Osteoblast (primary cell): ENCODE results near the gene WWTR1. TPM values are rescaled to one million over a fixed set of nuclear protein-coding genes. Genes with fewer than 3 reads are reported as not detected.

Experiments
- DNase-seq: peaks from one replicate; pipeline ENCODE4 v3.0.0; 2011; ENCODE audit warnings: low spot score, mixed read lengths; ENCODE audit not compliant: insufficient read length; ENCODE audit errors: missing footprints
- H2AFZ ChIP-seq: 2 replicates; pipeline ENCODE4 v1.6.0; 2011; ENCODE audit warnings: mild to moderate bottlenecking, low read length
- H3K27ac ChIP-seq: 2 replicates; pipeline ENCODE4 v1.5.1; 2011; ENCODE audit warnings: mild to moderate bottlenecking, low read depth, low read length, moderate library complexity
- H3K27me3 ChIP-seq: 2 replicates; pipeline ENCODE4 v1.6.0; 2012; ENCODE audit warnings: mild to moderate bottlenecking, control low read depth, inconsistent platforms, low read length, moderate library complexity; ENCODE audit not compliant: insufficient read depth
- H3K36me3 ChIP-seq: 2 replicates; pipeline ENCODE4 v1.5.1; 2011; ENCODE audit warnings: mild to moderate bottlenecking, low read length, control low read depth, moderate library complexity; ENCODE audit not compliant: insufficient read depth
- H3K4me1 ChIP-seq: 2 replicates; pipeline ENCODE4 v1.5.1; 2011; ENCODE audit warnings: mild to moderate bottlenecking, low read length, control low read depth, moderate library complexity; ENCODE audit not compliant: insufficient read depth
- H3K4me2 ChIP-seq: 2 replicates; pipeline ENCODE4 v1.6.0; 2011; ENCODE audit warnings: mild to moderate bottlenecking, low read length; ENCODE audit not compliant: insufficient read depth
- H3K4me3 ChIP-seq: fragments of 200-600 bp; sonication (generic); 3 replicates; pipeline ENCODE4 v1.5.1; 2012; ENCODE audit warnings: mild to moderate bottlenecking, low read length, inconsistent platforms; ENCODE audit not compliant: insufficient read depth
- H3K79me2 ChIP-seq: 2 replicates; pipeline ENCODE4 v1.6.0; 2012; ENCODE audit warnings: mild to moderate bottlenecking, low read length, control low read depth, inconsistent platforms; ENCODE audit not compliant: insufficient read depth
- H3K9me3 ChIP-seq: 2 replicates; pipeline ENCODE4 v1.5.1; 2011; ENCODE audit warnings: low read depth, low read length, control low read depth
- H4K20me1 ChIP-seq: 2 replicates; pipeline ENCODE4 v1.6.0; 2012; ENCODE audit warnings: mild to moderate bottlenecking, low read length, control low read depth; ENCODE audit not compliant: insufficient read depth
- total RNA-seq: library from RNA; depleted of rRNA; stranded (reverse); fragments of >200 nt; gene quantifications from 2 replicates; pipeline ENCODE4 v1.2.3, GENCODE V29; 2012
- TF ChIP-seq, protein P1 (sequence below): IDR thresholded peaks from 2 replicates; pipeline ENCODE4 v1.5.1; 2011; ENCODE audit warnings: mild to moderate bottlenecking, low read depth, low read length, moderate library complexity; ENCODE audit errors: extremely low read depth

Gene WWTR1
- total RNA-seq, 1 donor = 84.7 TPM

DNA sequence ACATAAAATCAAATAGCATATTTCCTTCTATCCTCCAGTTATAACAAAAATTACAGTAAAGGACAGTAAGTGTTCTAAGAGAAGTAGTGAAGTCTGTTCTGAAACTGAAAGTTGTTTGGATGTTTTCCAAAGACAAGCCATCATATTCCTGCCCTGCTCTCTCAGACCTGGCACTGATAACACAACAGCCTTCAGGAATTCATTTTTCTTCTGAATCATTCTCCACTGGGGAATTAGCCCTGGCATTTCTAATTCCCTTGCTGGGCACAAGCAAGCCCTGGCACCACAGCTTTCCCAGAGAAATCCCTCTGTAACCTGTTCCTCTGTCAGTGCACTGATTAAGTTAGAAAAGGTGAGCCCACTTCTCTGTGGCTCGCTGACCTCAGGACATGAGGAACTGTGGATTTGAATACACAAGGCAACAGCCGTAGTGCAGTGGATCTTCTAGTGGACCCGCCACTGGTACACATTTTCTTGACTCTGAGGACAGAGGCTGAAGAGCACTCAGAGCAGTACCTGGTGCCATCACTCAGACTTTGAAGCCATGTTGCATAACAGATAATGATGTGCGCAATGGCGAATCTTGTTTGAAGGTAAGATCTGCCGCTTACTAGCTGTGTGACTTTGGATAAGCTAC, 61.6 kb downstream of the WWTR1 start:
- TF ChIP-seq, protein P1, sequence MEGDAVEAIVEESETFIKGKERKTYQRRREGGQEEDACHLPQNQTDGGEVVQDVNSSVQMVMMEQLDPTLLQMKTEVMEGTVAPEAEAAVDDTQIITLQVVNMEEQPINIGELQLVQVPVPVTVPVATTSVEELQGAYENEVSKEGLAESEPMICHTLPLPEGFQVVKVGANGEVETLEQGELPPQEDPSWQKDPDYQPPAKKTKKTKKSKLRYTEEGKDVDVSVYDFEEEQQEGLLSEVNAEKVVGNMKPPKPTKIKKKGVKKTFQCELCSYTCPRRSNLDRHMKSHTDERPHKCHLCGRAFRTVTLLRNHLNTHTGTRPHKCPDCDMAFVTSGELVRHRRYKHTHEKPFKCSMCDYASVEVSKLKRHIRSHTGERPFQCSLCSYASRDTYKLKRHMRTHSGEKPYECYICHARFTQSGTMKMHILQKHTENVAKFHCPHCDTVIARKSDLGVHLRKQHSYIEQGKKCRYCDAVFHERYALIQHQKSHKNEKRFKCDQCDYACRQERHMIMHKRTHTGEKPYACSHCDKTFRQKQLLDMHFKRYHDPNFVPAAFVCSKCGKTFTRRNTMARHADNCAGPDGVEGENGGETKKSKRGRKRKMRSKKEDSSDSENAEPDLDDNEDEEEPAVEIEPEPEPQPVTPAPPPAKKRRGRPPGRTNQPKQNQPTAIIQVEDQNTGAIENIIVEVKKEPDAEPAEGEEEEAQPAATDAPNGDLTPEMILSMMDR = no peak
- H3K4me3 ChIP-seq = no peak overlapping the region
- H3K79me2 ChIP-seq = peaks cover 85% of the 10 kb centered on the region
- peaks cover 5% of the 10 kb centered on the region for H3K36me3 ChIP-seq
- H3K4me1 ChIP-seq = peaks cover 43% of the 10 kb centered on the region
- DNase-seq = no peak
- no peak overlapping the region for H2AFZ ChIP-seq
- H4K20me1 ChIP-seq = peaks cover 18% of the 10 kb centered on the region
- H3K27ac ChIP-seq = peak overlapping the region; percentile 45
- H3K27me3 ChIP-seq = no peaks in the 10 kb centered on the region
- no peaks in the 10 kb centered on the region for H3K9me3 ChIP-seq
- peak overlapping the region; percentile 54 for H3K4me2 ChIP-seq

DNA sequence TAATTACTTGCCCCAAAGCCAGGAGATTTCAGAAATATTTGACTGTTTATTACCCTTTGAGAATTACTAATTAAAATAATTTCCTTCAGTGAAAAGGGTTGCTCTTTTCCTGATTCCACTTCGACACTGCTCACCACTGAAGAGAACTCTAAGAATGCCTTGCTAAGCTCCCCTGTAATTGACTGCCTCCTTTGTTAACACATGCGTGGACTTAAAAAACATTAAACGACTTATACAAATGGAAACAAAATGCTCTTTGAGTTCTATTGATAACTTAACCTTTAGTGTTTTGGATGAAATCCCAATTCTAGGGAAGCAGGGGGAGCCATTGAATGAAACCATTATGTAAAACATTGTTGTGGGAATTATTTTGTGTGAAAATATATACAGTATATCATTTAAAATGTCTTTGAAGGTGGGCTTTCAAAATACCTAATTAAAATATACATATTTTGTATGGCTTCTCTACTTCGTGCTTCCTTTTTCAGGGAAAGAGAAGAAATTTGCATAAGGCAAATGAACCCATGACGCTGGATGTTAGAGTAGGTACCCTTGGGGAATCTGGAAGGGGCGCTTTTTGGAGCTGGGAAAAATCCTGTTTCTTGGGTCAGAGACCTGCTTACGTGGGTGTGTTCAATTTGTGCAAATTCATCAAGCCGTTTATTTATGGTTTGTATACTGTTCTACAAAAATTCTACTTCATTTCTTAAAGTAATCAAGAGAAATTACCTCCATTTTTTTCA, 64.2 kb downstream of the WWTR1 start:
- Histone ChIP-seq H4K20me1 (peaks cover 20% of the 10 kb centered on the region), H3K4me1 (peaks cover 29% of the 10 kb centered on the region), H3K4me2 (peak overlapping the region; percentile 35), H3K27ac (no peak overlapping the region), H2AFZ (no peak overlapping the region), H3K27me3 (no peaks in the 10 kb centered on the region), H3K36me3 (no peaks in the 10 kb centered on the region), H3K4me3 (no peak overlapping the region), H3K9me3 (no peaks in the 10 kb centered on the region), H3K79me2 (peaks cover 90% of the 10 kb centered on the region)
- DNase-seq = no peak
- TF ChIP-seq, protein P1 = no peak

DNA sequence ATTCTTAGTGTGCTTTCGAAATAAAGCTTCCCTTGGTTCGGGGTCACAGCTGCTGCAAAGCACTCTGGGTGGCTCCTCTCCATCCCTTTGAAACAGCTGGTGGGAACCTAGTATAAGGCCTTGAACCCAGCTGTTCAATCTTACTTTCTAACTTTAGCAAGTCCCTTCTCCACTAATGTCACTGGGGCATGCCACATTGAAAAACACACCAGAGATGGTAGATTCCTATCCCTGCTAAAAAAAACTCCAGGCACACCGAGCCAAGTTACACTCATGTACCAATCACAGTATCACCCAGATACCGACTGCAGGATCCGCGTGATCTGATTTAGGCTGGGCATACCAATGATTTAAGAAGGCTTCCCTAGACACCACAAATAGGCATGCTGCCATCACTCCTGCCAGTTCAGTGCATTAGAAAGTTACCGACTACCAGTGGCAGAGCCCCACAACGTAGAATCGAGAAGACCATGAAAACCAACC, 65.0 kb downstream of the WWTR1 start:
- Histone ChIP-seq H3K27ac (no peak overlapping the region), H3K27me3 (no peaks in the 10 kb centered on the region), H4K20me1 (peaks cover 27% of the 10 kb centered on the region), H3K79me2 (peaks cover 90% of the 10 kb centered on the region), H3K36me3 (no peaks in the 10 kb centered on the region), H3K9me3 (no peaks in the 10 kb centered on the region), H3K4me1 (peaks cover 30% of the 10 kb centered on the region), H3K4me2 (peak overlapping the region; percentile 35), H2AFZ (no peak overlapping the region), H3K4me3 (no peak overlapping the region)
- TF ChIP-seq, protein P1 = no peak
- no peak for DNase-seq
